HL-60 (cell line): ENCODE measurements around the gene QRICH2.

Experiments used
- CTCF ChIP-seq: IDR thresholded peaks from one replicate; pipeline ENCODE4 v1.5.1; 2011; ENCODE audit warnings: low read length, control low read depth, inconsistent platforms; ENCODE audit not compliant: insufficient read depth
- GABPA ChIP-seq: IDR thresholded peaks from 2 replicates; pipeline ENCODE4 v1.6.1; 2012; ENCODE audit warnings: low read depth
- POLR2AphosphoS5 ChIP-seq: IDR thresholded peaks from 2 replicates; pipeline ENCODE4 v1.6.1; 2012; ENCODE audit warnings: low read depth
- TF ChIP-seq, protein P1 (sequence below): IDR thresholded peaks from 2 replicates; pipeline ENCODE4 v1.6.1; 2012; ENCODE audit warnings: low read depth; ENCODE audit not compliant: insufficient replicate concordance

DNA sequence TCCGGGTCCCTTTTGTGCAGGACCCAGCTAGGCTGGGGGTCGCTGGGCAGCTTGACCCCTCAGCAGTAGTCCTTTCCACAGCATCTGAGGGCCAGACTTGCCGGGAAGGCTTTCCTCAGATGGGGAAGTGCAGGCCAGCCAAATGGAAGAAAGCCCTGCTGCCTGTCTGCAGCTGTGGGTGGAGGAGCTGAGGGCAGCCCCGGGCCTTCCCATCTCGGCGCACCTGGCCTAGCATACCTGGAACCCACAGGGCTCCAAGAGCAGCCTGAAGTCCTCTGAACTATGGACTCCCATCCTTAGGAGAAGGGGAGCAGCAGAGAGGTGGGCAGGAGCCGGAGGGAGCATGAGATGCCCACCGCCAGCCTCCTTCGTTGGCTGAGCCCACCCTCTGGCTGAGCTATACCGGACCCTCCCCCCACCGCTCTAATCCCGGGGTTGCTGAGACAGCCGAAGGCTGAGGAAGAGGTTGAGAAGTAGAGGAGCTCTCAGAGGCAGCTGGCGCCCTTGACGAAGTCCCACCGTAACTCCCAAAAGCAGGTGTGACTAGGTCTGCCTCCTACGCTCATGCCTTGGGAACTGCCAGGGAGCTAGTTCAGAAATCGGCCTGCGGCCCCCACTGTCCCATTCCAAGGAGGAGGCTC, 29.7 kb downstream of the QRICH2 start:
- TF ChIP-seq, protein P1, sequence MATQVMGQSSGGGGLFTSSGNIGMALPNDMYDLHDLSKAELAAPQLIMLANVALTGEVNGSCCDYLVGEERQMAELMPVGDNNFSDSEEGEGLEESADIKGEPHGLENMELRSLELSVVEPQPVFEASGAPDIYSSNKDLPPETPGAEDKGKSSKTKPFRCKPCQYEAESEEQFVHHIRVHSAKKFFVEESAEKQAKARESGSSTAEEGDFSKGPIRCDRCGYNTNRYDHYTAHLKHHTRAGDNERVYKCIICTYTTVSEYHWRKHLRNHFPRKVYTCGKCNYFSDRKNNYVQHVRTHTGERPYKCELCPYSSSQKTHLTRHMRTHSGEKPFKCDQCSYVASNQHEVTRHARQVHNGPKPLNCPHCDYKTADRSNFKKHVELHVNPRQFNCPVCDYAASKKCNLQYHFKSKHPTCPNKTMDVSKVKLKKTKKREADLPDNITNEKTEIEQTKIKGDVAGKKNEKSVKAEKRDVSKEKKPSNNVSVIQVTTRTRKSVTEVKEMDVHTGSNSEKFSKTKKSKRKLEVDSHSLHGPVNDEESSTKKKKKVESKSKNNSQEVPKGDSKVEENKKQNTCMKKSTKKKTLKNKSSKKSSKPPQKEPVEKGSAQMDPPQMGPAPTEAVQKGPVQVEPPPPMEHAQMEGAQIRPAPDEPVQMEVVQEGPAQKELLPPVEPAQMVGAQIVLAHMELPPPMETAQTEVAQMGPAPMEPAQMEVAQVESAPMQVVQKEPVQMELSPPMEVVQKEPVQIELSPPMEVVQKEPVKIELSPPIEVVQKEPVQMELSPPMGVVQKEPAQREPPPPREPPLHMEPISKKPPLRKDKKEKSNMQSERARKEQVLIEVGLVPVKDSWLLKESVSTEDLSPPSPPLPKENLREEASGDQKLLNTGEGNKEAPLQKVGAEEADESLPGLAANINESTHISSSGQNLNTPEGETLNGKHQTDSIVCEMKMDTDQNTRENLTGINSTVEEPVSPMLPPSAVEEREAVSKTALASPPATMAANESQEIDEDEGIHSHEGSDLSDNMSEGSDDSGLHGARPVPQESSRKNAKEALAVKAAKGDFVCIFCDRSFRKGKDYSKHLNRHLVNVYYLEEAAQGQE: no peak
- TF ChIP-seq CTCF (no peak), POLR2AphosphoS5 (no peak), GABPA (no peak)
